K562 (cell line): ENCODE data around the gene PRRT1. TPM values are rescaled to one million over a fixed set of nuclear protein-coding genes. Genes with fewer than 3 reads are reported as not detected.
A peak's percentile ranks its signal among the peaks of the same experiment; 100 is the strongest.

Experiments
- ATAC-seq: fragments of 200-7000 bp; cut with Tn5 transposase; 3 replicates; pipeline ENCODE4 v1.9.1; 2020; ENCODE audit warnings: moderate library complexity
- BruUV-seq: library from RNA; stranded (reverse); fragments of 400-500 nt; replicated peaks from 2 replicates; lab custom pipeline; 2021; lab: Mats Ljungman, UMichigan
- CTCF ChIA-PET: fragments of 300-600 bp; formaldehyde crosslinking; extraction: SDS; loops from one replicate; lab custom pipeline; 2021; ENCODE audit warnings: low intra/inter-chr PET ratio; lab: Yijun Ruan, JAX
- POLR2A ChIA-PET: fragments of 300-600, 350-650 bp; sonication (Branson Sonifier 250); formaldehyde crosslinking; extraction: SDS; loops from one replicate; lab custom pipeline; 2021; ENCODE audit warnings: antibody characterized with exemption, inconsistent platforms; lab: Yijun Ruan, JAX
- DNase-seq, 4 experiments: peaks; one replicate each; pipeline versions ENCODE4 v3.0.0 to v3.0.0-alpha.2; 2011 to 2018; ENCODE audit warnings: low spot score in 3 of 4, mixed read lengths in 3 of 4; ENCODE audit errors: extremely low read depth in 1 of 4
- FAIRE-seq: peaks from 2 replicates; lab custom pipeline; 2011; peaks lifted over from hg19 to GRCh38; lab: Jason Lieb, UNC
- H2AFZ ChIP-seq: 2 replicates; pipeline ENCODE4 v1.6.0; 2011; ENCODE audit warnings: low read depth, low read length, control low read depth, inconsistent platforms
- H3K27ac ChIP-seq: fragments of 200-600 bp; 3 replicates; pipeline ENCODE4 v1.8.0; 2011; ENCODE audit warnings: low read depth, mild to moderate bottlenecking, control low read depth, inconsistent platforms, low read length, moderate library complexity, mixed read lengths; ENCODE audit errors: extremely low read depth
- H3K27me3 ChIP-seq, 2 experiments: fragments of 300-600 bp in 1 of 2; 2 replicates in 1 of 2; 3 replicates in 1 of 2; pipeline versions ENCODE4 v1.6.0 to v1.8.0; 2011; ENCODE audit warnings: inconsistent platforms in 2 of 2, low read length in 2 of 2, mild to moderate bottlenecking in 1 of 2, mixed read lengths in 1 of 2, moderate library complexity in 1 of 2; ENCODE audit not compliant: control insufficient read depth in 2 of 2, insufficient read depth in 2 of 2
- H3K36me3 ChIP-seq: fragments of 300-600 bp; 3 replicates; pipeline ENCODE4 v1.8.0; 2011; ENCODE audit warnings: mild to moderate bottlenecking, low read length, inconsistent platforms; ENCODE audit not compliant: control insufficient read depth, insufficient read depth
- H3K4me1 ChIP-seq, 2 experiments: fragments of 200-600 bp in 1 of 2; replicated peaks in 1 of 2; 2 replicates in 1 of 2; 3 replicates in 1 of 2; pipeline versions ENCODE4 v1.5.1 to v1.8.0; 2011; ENCODE audit warnings: inconsistent platforms in 2 of 2, low read length in 2 of 2, mild to moderate bottlenecking in 1 of 2, mixed read lengths in 1 of 2, moderate library complexity in 1 of 2; ENCODE audit not compliant: control insufficient read depth in 2 of 2, insufficient read depth in 2 of 2
- H3K4me2 ChIP-seq: 2 replicates; pipeline ENCODE4 v1.6.1; 2011; ENCODE audit warnings: low read length, control low read depth, inconsistent platforms, mixed read lengths; ENCODE audit not compliant: insufficient read depth
- H3K4me3 ChIP-seq: fragments of 200-600 bp; sonication (generic), shearing (Covaris generic); 2 replicates; pipeline ENCODE4 v1.5.1; 2016; ENCODE audit warnings: control low read depth, inconsistent platforms
- H3K79me2 ChIP-seq: fragments of 200-600 bp; 3 replicates; pipeline ENCODE4 v1.8.0; 2011; ENCODE audit warnings: low read length, inconsistent platforms; ENCODE audit not compliant: control insufficient read depth, insufficient read depth
- H3K9ac ChIP-seq, 2 experiments: 2 replicates each; pipeline versions ENCODE4 v1.6.0 to v1.6.1; 2011; ENCODE audit warnings: low read depth in 2 of 2, low read length in 2 of 2, control low read depth in 1 of 2, inconsistent platforms in 1 of 2, mild to moderate bottlenecking in 1 of 2, mixed read lengths in 1 of 2; ENCODE audit not compliant: insufficient read depth in 1 of 2
- H3K9me1 ChIP-seq: one replicate; pipeline ENCODE4 v1.6.0; 2011; ENCODE audit warnings: inconsistent platforms, mild to moderate bottlenecking, low read length, moderate library complexity; ENCODE audit not compliant: control insufficient read depth, insufficient read depth
- H3K9me3 ChIP-seq: replicated peaks from 2 replicates; pipeline ENCODE4 v1.5.1; 2011; ENCODE audit warnings: low read depth, low read length, inconsistent platforms; ENCODE audit not compliant: control insufficient read depth, insufficient read depth
- H4K20me1 ChIP-seq: replicated peaks from 2 replicates; pipeline ENCODE4 v1.6.1; 2011; ENCODE audit warnings: low read length, inconsistent platforms, mixed read lengths; ENCODE audit not compliant: control insufficient read depth, insufficient read depth
- IRF1 ChIP-seq: sonication (generic); formaldehyde crosslinking; IDR thresholded peaks from 2 replicates; pipeline ENCODE4 v1.8.0; 2022; ENCODE audit warnings: missing genetic modification reagents, mild to moderate bottlenecking, borderline replicate concordance
- IRF2 ChIP-seq: sonication (generic); formaldehyde crosslinking; IDR thresholded peaks from 2 replicates; pipeline ENCODE4 v1.8.1; 2022; ENCODE audit warnings: mild to moderate bottlenecking, missing genetic modification reagents
- NBN ChIP-seq: fragments of 450-650 bp; IDR thresholded peaks from 2 replicates; pipeline ENCODE4 v1.6.1; 2016; ENCODE audit warnings: low read depth, mild to moderate bottlenecking
- NFIC ChIP-seq: fragments of 450-650 bp; IDR thresholded peaks from 2 replicates; pipeline ENCODE4 v1.6.1; 2017; ENCODE audit warnings: mild to moderate bottlenecking, inconsistent platforms
- POLR2G ChIP-seq: fragments of 200-400 bp; formaldehyde crosslinking; IDR thresholded peaks from 2 replicates; pipeline ENCODE4 v1.6.1; 2017; ENCODE audit warnings: low read depth, mild to moderate bottlenecking, antibody characterized with exemption, low read length, moderate library complexity
- POU5F1 ChIP-seq: fragments of 150-350 bp; IDR thresholded peaks from 2 replicates; pipeline ENCODE4 v1.6.1; 2014; ENCODE audit warnings: borderline replicate concordance, low read length, low read depth, mild to moderate bottlenecking; ENCODE audit not compliant: partially characterized antibody
- PRMT5 ChIP-seq: sonication (generic); formaldehyde crosslinking; IDR thresholded peaks from 2 replicates; pipeline ENCODE4 v1.5.0; 2020; ENCODE audit warnings: missing genetic modification reagents
- SIN3B ChIP-seq: fragments of 450-650 bp; IDR thresholded peaks from 2 replicates; pipeline ENCODE4 v1.6.1; 2017; ENCODE audit warnings: low read depth, mild to moderate bottlenecking, moderate library complexity
- TFAP4 ChIP-seq: sonication (generic); formaldehyde crosslinking; IDR thresholded peaks from 2 replicates; pipeline ENCODE4 v1.8.0; 2022; ENCODE audit warnings: missing genetic modification reagents, mild to moderate bottlenecking, moderate library complexity, borderline replicate concordance
- ZBTB40 ChIP-seq, 2 experiments: fragments of 450-650 bp in 1 of 2; sonication (generic) in 1 of 2; formaldehyde crosslinking in 1 of 2; IDR thresholded peaks; 2 replicates each; pipeline versions ENCODE4 v1.7.1 to v1.9.0; 2016 to 2022; ENCODE audit warnings: inconsistent platforms in 1 of 2, mild to moderate bottlenecking in 1 of 2, missing genetic modification reagents in 1 of 2
- ZNF445 ChIP-seq: fragments of 250-450 bp; sonication (Bioruptor Pico); IDR thresholded peaks from 2 replicates; pipeline ENCODE4 v1.4.0; 2020; ENCODE audit warnings: low read depth, mild to moderate bottlenecking, moderate library complexity
- WGBS: fragments of 100-300 bp; shearing (Covaris generic); methylation state at CpG from one replicate; pipeline ENCODE4 v1.1.6; 2016; ENCODE audit warnings: low coverage, mixed read lengths; ENCODE audit not compliant: insufficient coverage; ENCODE audit errors: missing lambda C conversion rate; 5-methylcytosine and 5-hydroxymethylcytosine counted together
- in situ Hi-C: fragments of 300-500 bp; cut with MboI; formaldehyde crosslinking; loops from 4 replicates; pipeline ENCODE4 v1.15.0; 2018; ENCODE audit warnings: inconsistent platforms, mixed read lengths
- intact Hi-C: fragments of 100-400 bp; cut with micrococcal nuclease; formaldehyde crosslinking; loops from 2 replicates; pipeline ENCODE4 v1.14.2; 2022
- polyA plus RNA-seq, 8 experiments: library from polyadenylated mRNA; depleted of rRNA in 4 of 8; stranded (reverse) in 5 of 8; unstranded in 3 of 8; fragments of >200 nt; fragmentation: Nextera tagmentation in 2 of 8; fragmentation: Illumina TruSeq in 1 of 8; extraction: Ambion mirVana in 2 of 8; extraction: Trizol in 1 of 8; gene quantifications; 2 replicates each; pipeline versions ENCODE4 v1.2.1 to v1.2.3, GENCODE V29; 2011 to 2014; ENCODE audit warnings: inconsistent platforms in 1 of 8, missing spikeins in 1 of 8
- total RNA-seq, 7 experiments: library from RNA; depleted of rRNA in 6 of 7; stranded (reverse); fragments of >200 nt in 6 of 7; fragmentation: Illumina TruSeq in 2 of 7; extraction: Trizol in 2 of 7; gene quantifications; 2 replicates each; pipeline versions ENCODE4 v1.2.1 to v1.2.3, GENCODE V29; 2011 to 2021; ENCODE audit warnings: low replicate concordance in 1 of 7

The PRRT1 gene
- total and polyA plus RNA-seq, 9 of the 15 experiments (the other 6 are each of a cell fraction or from before 2014, with no cell fraction given) = 0.14 to 3.5 (median 0.41) TPM

- no peak overlapping the region for H3K4me2 ChIP-seq
- H3K36me3 ChIP-seq = peaks cover 2% of the 10 kb centered on the region; the same call in 1 of the 3 replicates
- H3K9me3 ChIP-seq = no peaks in the 10 kb centered on the region
- no peaks in the 10 kb centered on the region for H3K9me1 ChIP-seq
- no TSS peak for BruUV-seq
- in situ Hi-C loops (no loop called here), intact Hi-C loops (loop anchor here (10.0 kb wide), 1 partner anchor 304 kb away; no protein-coding TSS in a partner anchor)
- peak; percentile 3; the same call in 2 of the 3 replicates for ATAC-seq
- no peak for DNase-seq
- 43% methylated on average over 7 of the region's 7 CpGs for WGBS
- H3K4me3 ChIP-seq = no peak overlapping the region
- H3K79me2 ChIP-seq = no peaks in the 10 kb centered on the region
- peaks cover 0 to 6% of the 10 kb centered on the region in 2 experiments; a peak in 2 of 5 replicates for H3K27me3 ChIP-seq
- H4K20me1 ChIP-seq = no peaks in the 10 kb centered on the region
- peaks cover 29 to 43% of the 10 kb centered on the region in 2 experiments for H3K4me1 ChIP-seq
- FAIRE-seq = no peak
- peak overlapping the region in 1 of 2 experiments; percentile 77; a peak in 2 of 4 replicates for H3K9ac ChIP-seq
- no peak overlapping the region for H2AFZ ChIP-seq
- CTCF ChIA-PET = no interaction called here
- H3K27ac ChIP-seq = no peak overlapping the region
- POLR2A ChIA-PET = interaction anchor here (1.0 to 4.9 kb wide), 5 partner anchors 8 to 159 kb away, joined by 3 to 38 read pairs (median 7); no protein-coding TSS in a partner anchor
- no peak for TF ChIP-seq TFAP4
- 0 out of 2 replicates have a peak, but pooled peaks have one; percentile 32 for TF ChIP-seq PRMT5 (CRISPR knock-in tag)
- TF ChIP-seq IRF1 (CRISPR knock-in tag) = no peak
- no peak for TF ChIP-seq NFIC
- TF ChIP-seq SIN3B = no peak
- no peak for TF ChIP-seq POU5F1
- TF ChIP-seq IRF2 (CRISPR knock-in tag) = no peak
- TF ChIP-seq NBN = no peak
- TF ChIP-seq ZNF445 = no peak
- no peak for TF ChIP-seq ZBTB40 (IDR thresholded peaks at IDR 0.05)
- TF ChIP-seq ZBTB40 (CRISPR knock-in tag; IDR thresholded peaks at IDR 0.05) = no peak
- TF ChIP-seq POLR2G = peak; percentile 60
Observed at GRCh38 chr6:32110632-32111031, 41.1 kb downstream of the PRRT1 start.
